Suprapubic skin (tissue), 4 donors: Measurements from ENCODE around the gene SLX9. TPM values are rescaled to one million over a fixed set of nuclear protein-coding genes. Genes with fewer than 3 reads are reported as not detected.

Experiments
- DNase-seq, 2 donors: peaks; one replicate each; pipeline ENCODE4 v3.0.0-alpha.2; 2019; ENCODE audit warnings: low spot score in 2 of 2
- H3K27ac ChIP-seq: fragments of 200-600 bp; sonication (generic); one replicate; pipeline ENCODE4 v1.5.1; 2019
- H3K27me3 ChIP-seq: fragments of 200-600 bp; sonication (generic); one replicate; pipeline ENCODE4 v1.5.1; 2019
- H3K36me3 ChIP-seq: fragments of 200-600 bp; sonication (generic); one replicate; pipeline ENCODE4 v1.5.1; 2019
- H3K4me1 ChIP-seq: fragments of 200-600 bp; sonication (generic); one replicate; pipeline ENCODE4 v1.5.1; 2019
- H3K4me3 ChIP-seq: fragments of 200-600 bp; sonication (generic); one replicate; pipeline ENCODE4 v1.5.1; 2019; ENCODE audit warnings: mild to moderate bottlenecking
- H3K9me3 ChIP-seq: fragments of 200-600 bp; sonication (generic); one replicate; pipeline ENCODE4 v1.5.1; 2019
- EP300 ChIP-seq: sonication (generic); formaldehyde crosslinking; IDR thresholded peaks from one replicate; pipeline ENCODE4 v1.6.1; 2017; ENCODE audit warnings: antibody characterized with exemption
- POLR2A ChIP-seq, 2 donors: fragments of 450-650 bp; IDR thresholded peaks; one replicate each; pipeline ENCODE4 v1.6.1; 2017; ENCODE audit warnings: antibody characterized with exemption in 2 of 2, mild to moderate bottlenecking in 2 of 2, moderate library complexity in 2 of 2
- POLR2AphosphoS5 ChIP-seq, 3 donors: sonication (generic); formaldehyde crosslinking; IDR thresholded peaks; one replicate each; pipeline ENCODE4 v1.6.1; 2017; ENCODE audit warnings: antibody characterized with exemption in 3 of 3
- WGBS: methylation state at CpG from one replicate; pipeline ENCODE4 v1.1.5; 2018; 5-methylcytosine and 5-hydroxymethylcytosine counted together
- total RNA-seq, 4 donors: library from RNA; depleted of rRNA; stranded (reverse); fragments of >200 nt; gene quantifications; one replicate each; pipeline ENCODE4 v1.1.0, GENCODE V29; 2016
- TF ChIP-seq, protein P1 (sequence below), 2 donors: fragments of 200-600 bp in 1 of 2; fragments of 450-650 bp in 1 of 2; sonication (generic) in 1 of 2; IDR thresholded peaks; one replicate each; pipeline ENCODE4 v1.5.1; 2016 to 2019; ENCODE audit warnings: antibody characterized with exemption in 2 of 2, mild to moderate bottlenecking in 1 of 2, moderate library complexity in 1 of 2

SLX9 gene
- total RNA-seq, 4 donors from 2014 or later = 13.4 to 16.9 (median 14.4) TPM

GRCh38 chr21:44980562-44981489 is 41.0 kb downstream of the SLX9 start:
- WGBS = 89% methylated on average over 23 of the region's 38 CpGs
- DNase-seq = no peak

DNA sequence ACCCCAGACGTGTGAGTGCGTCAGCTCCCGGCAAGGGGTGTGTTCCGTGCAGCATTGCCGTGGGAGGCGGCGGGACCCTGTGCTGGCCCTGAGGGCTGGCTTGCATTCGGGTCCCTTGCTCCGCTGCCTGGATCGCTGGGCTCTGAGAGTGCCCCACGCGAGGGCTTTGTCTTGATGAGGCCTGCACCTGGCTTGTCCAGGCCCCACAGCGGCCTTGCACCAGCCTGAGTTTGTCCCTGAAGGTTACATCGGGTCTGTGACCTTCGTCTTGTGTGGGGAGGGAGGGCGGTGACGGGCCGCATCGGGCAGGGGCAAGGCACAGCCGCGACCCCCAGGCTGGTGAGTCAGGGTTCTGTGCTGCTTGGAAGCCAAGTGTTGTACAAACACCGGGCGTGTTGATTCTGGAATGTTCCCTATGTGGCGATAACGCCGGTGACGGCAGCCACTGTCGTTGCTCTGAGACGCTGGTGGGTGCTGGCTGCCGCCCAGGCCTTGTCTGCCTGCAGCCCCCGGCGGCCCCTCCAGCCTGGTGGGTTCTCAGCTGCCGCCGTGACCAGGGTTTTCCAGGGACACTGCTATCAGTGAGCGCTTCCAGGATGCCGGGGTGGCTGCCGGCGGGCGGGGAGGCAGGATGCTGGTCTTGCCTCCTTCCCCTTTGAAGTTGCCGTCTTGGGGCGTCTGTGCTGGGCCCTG is 42.9 kb downstream of the SLX9 start:
- Histone ChIP-seq H3K27ac (no peak overlapping the region), H3K36me3 (peaks cover 3% of the 10 kb centered on the region), H3K4me3 (no peak overlapping the region)

More at GRCh38 chr21:44980562-44981489, 41.0 kb downstream of the SLX9 start:
- no peak overlapping the region for H3K27ac ChIP-seq
- peaks cover 20% of the 10 kb centered on the region for H3K36me3 ChIP-seq
- H3K9me3 ChIP-seq = no peaks in the 10 kb centered on the region
- TF ChIP-seq EP300 = no peak
- TF ChIP-seq POLR2AphosphoS5 (IDR thresholded peaks at IDR 0.05) = no peak
- TF ChIP-seq, protein P1, sequence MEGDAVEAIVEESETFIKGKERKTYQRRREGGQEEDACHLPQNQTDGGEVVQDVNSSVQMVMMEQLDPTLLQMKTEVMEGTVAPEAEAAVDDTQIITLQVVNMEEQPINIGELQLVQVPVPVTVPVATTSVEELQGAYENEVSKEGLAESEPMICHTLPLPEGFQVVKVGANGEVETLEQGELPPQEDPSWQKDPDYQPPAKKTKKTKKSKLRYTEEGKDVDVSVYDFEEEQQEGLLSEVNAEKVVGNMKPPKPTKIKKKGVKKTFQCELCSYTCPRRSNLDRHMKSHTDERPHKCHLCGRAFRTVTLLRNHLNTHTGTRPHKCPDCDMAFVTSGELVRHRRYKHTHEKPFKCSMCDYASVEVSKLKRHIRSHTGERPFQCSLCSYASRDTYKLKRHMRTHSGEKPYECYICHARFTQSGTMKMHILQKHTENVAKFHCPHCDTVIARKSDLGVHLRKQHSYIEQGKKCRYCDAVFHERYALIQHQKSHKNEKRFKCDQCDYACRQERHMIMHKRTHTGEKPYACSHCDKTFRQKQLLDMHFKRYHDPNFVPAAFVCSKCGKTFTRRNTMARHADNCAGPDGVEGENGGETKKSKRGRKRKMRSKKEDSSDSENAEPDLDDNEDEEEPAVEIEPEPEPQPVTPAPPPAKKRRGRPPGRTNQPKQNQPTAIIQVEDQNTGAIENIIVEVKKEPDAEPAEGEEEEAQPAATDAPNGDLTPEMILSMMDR (IDR thresholded peaks at IDR 0.05) = no peak
- no peak for TF ChIP-seq POLR2A (IDR thresholded peaks at IDR 0.05)
- no peak overlapping the region for H3K4me3 ChIP-seq
- peaks cover 11% of the 10 kb centered on the region for H3K4me1 ChIP-seq
- H3K27me3 ChIP-seq = no peaks in the 10 kb centered on the region

DNA sequence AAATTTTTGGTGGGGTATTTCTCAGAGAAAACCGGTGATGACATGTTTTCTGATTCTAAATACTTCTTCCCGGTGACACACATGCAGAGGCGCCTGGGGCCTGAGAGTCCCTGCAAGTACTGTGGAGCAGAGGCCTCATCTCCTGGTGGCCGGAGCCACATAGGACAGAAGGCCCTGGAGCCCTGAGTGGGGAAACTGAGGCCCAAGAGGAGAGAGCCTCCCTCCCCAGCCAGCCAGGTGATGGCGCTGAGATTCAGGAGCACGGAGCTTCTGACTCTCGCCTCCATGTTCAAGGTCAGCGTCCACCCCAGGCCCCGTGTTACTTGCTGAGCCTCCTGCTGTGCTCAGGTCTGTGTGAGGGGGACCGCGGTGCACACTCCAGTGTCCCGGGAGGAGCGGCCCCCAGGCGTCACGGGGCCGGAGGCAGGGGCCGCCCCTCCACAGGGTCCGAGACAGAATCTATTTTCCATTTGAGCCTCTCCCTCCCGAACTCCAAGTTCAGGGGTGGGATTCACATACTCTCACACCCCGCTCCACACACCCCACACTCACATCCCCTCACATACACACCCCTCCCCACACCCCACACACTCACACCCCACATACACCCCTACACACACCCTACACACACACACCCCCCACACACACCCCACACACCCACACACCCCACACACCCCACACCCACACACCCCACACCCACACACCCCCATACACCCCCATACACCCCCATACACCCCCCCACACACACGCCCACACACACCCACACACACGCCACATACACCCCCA is 43.8 kb downstream of the SLX9 start:
- H3K9me3 ChIP-seq = no peaks in the 10 kb centered on the region
- H3K27ac ChIP-seq = no peak overlapping the region
- H3K27me3 ChIP-seq = no peaks in the 10 kb centered on the region
- no peak overlapping the region for H3K4me3 ChIP-seq
- TF ChIP-seq, protein P1 (IDR thresholded peaks at IDR 0.05) = no peak
- no peak for TF ChIP-seq EP300
- no peak for TF ChIP-seq POLR2A (IDR thresholded peaks at IDR 0.05)
- no peak for TF ChIP-seq POLR2AphosphoS5 (IDR thresholded peaks at IDR 0.05)
- WGBS = 88% methylated on average over 20 of the region's 22 CpGs
- H3K36me3 ChIP-seq = peaks cover 3% of the 10 kb centered on the region
- peak in 1 of 2 donors; percentile 60 for DNase-seq
- no peaks in the 10 kb centered on the region for H3K4me1 ChIP-seq

More for the DNA sequence above, 42.9 kb downstream of the SLX9 start:
- peak in 1 of 2 donors; percentile 49 for DNase-seq
- no peak for TF ChIP-seq POLR2AphosphoS5 (IDR thresholded peaks at IDR 0.05)
- TF ChIP-seq POLR2A (IDR thresholded peaks at IDR 0.05) = no peak
- TF ChIP-seq, protein P1 (IDR thresholded peaks at IDR 0.05) = no peak
- TF ChIP-seq EP300 = no peak
- H3K9me3 ChIP-seq = no peaks in the 10 kb centered on the region
- peaks cover 4% of the 10 kb centered on the region for H3K4me1 ChIP-seq
- WGBS = 100% methylated on average over 3 of the region's 41 CpGs
- no peaks in the 10 kb centered on the region for H3K27me3 ChIP-seq

- Histone ChIP-seq H3K27ac (no peak overlapping the region), H3K9me3 (no peaks in the 10 kb centered on the region), H3K4me1 (no peaks in the 10 kb centered on the region), H3K27me3 (no peaks in the 10 kb centered on the region), H3K36me3 (peaks cover 1% of the 10 kb centered on the region), H3K4me3 (no peak overlapping the region)
- no peak for TF ChIP-seq POLR2A (IDR thresholded peaks at IDR 0.05)
- TF ChIP-seq, protein P1 (IDR thresholded peaks at IDR 0.05) = no peak
- TF ChIP-seq POLR2AphosphoS5 (IDR thresholded peaks at IDR 0.05) = no peak
- no peak for TF ChIP-seq EP300
- DNase-seq = peak in 1 of 2 donors; percentile 55
- 70% methylated on average over 6 of the region's 20 CpGs for WGBS
Measured at GRCh38 chr21:44984428-44984791, 44.6 kb downstream of the SLX9 start.
